UCSD-AML1 (cell line): ENCODE results near the gene TUBA3C.
"Not testable (repeated sequence)": the region's sequence is repeated elsewhere in the genome, so short reads cannot be mapped to it uniquely, and the experiment has no call there.

ENCODE experiments used
- DNase-seq: peaks from one replicate; lab custom pipeline; 2025; ENCODE audit not compliant: unreplicated experiment; lab: John Stamatoyannopoulos, UW

Gene TUBA3C

DNA sequence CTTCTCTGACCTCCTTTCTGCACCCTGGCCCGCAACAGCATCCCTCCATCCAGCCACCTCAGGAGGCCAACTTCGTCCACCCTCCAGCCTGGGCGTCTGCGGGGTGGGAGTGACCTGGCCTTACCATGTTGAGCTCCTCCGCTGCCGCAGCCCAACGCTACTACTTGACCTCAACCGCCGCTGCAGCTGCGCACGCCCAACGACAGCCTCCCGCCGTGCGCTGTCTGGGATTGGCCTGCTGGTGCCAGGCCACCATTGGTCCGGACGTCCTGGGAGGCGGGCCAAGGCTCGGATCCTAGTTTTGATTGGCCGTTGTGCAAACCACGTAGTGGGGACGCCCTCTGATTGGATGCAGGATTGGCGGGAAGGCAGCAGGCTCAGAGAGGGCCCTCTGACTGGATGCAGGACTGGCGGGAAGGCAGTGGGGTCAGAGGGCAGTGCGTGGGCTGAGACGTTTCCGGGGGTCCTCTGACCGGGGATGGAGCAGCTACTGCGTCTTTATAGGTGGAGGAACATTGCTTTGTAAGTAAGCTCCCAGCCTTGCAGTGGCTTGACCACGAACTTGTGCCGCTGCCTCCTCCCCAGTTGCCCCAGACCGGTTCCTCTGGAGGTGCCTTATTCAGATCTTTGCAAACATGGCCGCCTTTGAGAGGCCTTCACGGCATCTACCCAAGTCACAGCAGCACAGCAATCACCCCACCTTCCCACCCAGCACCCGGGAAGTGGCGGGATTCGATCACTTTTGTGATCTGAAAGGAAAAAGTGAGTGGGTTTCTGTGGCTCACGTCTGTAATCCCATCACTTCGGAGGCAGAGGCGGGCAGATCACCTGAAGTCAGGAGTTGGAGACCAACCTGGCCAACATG is at the start of gene TUBA3C:
TSS of gene TUBA3C (minus strand) at position 204 of the 865 bp plus-strand sequence. CDS start at position 127, 77 bp downstream.
- DNase-seq, result no peak

DNA sequence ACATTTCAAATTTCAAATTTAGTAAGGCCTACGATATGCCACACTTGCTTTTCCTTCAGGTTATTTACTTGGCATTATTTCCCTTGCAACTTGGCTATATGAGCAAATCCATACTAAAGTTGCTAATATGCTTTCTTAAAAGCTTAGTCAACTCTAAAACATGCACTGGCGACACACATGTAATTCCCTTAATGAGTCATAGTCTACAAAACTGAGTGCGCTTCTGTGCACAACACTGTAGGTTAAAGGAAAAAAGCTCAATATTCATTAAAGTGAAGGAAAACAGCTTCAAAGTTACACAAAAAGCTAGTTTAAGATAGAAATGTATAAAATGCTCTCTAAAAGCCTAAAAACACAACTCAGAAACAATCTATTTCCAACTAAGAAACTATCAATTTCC is 25.8 kb upstream of the TUBA3C start:
- not testable (repeated sequence) for DNase-seq

DNA sequence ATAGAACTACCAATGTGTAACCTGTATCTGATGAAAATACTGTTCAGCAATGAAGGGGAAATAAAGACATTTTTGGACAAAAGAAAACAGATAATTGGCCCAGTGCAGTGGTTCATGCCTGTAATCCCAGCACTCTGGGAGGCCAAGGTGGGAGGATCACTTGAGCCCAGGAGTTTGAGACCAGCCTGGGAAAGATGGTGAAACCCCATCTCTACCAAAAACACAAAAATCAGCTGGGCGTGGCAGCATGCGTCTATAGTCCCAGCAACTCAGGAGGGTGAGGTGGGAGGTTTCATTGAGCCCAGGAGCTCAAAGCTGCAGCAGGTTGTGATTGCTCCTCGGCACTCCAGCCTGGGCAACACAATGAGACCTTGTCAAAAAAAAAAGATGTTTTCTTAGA is 11.0 kb upstream of the TUBA3C start:
- DNase-seq, result not testable (repeated sequence)

- not testable (repeated sequence) for DNase-seq
These were observed 8.3 kb upstream of the TUBA3C start for GRCh38 chr13:19189911-19190310.

- not testable (repeated sequence) for DNase-seq
These were observed 7.7 kb upstream of the TUBA3C start for GRCh38 chr13:19189368-19189767.

DNA sequence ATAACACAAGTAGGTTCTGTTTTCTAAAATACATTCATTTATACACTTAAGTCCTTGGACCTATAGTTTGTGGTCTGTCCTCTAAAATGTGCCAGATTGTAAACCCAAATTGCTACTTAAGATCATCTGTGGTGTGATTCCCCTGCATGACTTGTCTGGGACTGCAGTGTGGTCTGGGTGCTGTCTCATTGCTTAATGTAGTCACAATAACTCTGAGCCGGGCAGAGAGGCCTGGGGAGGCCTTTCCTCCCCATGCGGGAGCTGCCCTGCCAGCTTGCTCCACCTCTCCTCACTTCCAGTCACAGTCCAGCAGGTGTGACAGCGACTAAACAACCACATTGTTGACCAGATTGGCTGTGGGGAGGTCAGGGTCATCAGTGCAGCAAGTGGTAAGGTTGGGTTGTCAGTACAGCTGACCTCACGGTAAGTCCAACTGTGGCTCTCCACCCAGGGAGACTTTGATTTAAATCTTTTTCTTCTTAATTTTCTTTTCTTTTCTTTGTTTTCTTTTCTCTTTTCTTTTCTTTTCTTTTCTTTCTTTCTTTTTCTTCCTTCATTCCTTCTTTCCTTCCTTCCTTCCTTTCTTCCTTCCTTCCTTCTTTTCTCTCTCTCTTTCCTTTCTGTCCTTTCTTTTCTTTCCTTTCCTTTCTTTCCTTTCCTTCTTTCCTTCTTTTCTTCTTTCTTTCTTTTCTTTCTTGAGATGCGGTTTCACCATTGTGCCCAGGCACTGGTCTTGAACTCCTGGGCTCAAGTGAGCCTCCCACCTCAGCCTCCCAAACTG is 4.4 kb upstream of the TUBA3C start:
- no peak for DNase-seq

- DNase-seq, result no peak
These were observed 3.7 kb upstream of the TUBA3C start for GRCh38 chr13:19185086-19185864.

GRCh38 chr13:19184176-19184575 is 2.6 kb upstream of the TUBA3C start:
- DNase-seq, result no peak

- no peak for DNase-seq
These were observed 2.1 kb upstream of the TUBA3C start for GRCh38 chr13:19183676-19184075.

DNA sequence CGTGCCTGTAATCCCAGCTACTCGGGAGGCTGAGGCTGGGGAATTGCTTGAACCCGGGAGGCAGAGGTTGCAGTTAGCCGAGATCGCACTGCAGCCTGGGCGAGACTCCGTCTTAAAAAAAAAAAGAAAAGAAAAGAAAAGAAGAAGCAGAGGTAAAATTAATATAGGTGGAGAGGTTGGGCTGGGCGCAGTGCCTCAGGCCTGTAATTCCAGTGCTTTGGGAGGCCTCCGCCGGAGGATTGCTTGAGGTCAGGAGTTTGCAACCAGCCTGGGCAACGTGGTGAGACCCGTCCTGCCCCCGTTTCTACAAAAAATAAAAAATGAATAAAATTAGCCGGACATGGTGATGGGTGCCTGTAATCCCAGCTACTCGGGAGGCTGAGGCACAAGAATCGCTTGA is 912 bp upstream of the TUBA3C start:
- no peak for DNase-seq

DNA sequence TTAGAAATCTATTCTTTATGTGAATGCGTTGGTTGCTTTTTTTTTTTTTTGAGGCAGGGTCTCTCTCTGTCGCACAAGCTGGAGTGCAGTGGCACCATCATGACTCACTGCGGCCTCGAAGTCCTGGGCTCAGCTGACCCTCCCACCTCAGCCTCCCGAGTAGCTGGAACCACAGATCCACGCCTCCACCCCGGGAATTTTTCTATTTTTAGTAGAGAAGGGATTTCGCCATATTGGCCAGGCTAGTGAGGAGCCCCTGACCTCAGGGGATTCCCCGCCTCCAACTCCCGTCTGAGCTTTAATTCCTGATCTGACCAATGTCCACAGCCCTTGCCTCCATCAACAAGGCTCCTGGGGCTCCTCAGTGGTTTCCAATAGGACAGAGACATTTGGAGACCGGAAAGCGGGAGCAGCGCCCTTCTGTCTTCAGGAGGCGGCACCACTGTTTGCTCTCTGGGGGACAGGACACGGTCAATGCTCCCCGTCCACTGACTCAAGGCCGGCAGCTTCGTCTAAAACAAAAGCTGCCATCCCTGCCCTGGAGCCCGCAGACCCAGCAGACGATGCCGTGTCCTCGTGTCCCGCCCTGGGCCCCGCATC is 503 bp downstream of the TUBA3C start:
- no peak for DNase-seq

- DNase-seq, result no peak
These were observed 1.7 kb downstream of the TUBA3C start for GRCh38 chr13:19179916-19180315.

DNA sequence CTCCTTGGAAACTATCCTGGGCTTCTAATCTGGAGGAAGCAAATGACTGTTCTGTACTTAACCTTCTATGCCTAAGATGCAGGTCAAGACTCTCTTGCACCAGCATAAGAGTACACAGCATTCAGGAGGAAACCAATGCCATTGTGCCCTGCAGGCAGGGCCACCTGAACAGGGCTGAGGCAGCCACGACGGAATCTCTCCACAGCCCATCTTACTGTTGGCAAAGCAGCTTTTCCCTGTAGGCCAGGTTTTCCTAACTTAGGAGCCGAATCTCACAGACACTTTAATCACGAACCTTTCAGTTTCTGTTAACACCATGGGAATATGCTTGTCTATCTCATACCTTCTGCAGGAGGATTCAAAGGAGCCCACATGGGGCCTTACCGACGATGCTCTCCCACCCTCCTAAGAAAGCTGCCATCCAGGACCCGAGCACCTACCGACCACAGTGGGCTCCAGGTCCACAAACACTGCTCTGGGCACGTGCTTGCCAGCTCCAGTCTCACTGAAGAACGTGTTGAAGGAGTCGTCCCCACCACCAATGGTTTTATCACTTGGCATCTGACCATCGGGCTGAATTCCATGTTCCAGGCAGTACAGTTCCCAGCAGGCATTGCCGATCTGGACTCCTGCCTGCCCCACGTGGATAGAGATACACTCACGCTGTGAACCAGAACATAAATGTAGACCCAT is 2.6 kb downstream of the TUBA3C start:
- DNase-seq, result no peak

DNA sequence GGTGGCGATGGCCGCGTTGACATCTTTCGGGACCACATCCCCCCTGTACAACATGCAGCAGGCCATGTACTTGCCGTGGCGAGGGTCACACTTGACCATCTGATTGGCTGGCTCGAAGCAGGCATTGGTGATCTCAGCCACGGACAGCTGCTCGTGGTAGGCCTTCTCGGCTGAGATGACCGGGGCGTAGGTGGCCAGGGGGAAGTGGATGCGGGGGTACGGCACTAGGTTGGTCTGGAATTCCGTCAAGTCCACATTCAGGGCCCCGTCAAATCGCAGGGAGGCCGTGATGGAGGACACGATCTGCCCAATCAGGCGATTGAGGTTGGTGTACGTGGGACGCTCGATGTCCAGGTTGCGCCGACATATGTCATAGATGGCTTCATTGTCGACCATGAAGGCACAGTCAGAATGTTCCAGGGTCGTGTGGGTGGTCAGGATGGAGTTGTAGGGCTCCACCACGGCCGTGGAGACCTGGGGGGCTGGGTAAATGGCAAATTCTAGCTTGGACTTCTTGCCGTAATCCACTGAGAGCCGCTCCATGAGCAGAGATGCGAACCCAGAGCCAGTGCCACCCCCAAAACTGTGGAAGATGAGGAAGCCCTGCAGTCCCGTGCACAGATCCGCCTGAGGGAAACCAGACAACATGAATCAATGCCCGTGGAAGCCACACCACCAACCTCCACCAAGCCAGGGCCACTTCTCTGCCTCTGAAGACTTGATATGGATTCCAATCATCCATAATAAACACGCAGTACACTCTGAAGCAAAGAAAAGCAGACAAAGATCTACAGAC is 4.4 kb downstream of the TUBA3C start:
- not testable (repeated sequence) for DNase-seq

- no peak for DNase-seq
These were observed 7.9 kb downstream of the TUBA3C start for GRCh38 chr13:19173752-19174151.

DNA sequence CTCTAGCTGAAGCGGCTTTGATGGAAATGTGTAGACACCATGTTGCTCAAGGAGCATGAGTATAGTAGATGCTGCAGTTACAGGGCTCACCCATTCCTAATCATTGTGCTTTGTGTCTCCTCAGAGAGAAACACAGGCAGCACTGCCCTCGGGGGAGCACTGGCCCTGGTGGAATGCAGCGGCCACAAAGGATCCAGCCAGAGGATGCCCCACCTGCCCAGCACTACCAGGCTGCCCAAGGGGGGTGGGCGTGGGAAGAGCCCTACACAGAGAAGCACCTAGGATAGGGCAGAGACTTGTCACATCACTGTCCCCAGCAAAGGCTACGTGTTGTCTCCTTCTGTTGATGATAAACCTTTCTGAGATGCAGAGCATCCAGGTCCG is 9.0 kb downstream of the TUBA3C start:
- DNase-seq, result no peak

GRCh38 chr13:19172007-19172646 is 9.5 kb downstream of the TUBA3C start:
- no peak for DNase-seq

DNA sequence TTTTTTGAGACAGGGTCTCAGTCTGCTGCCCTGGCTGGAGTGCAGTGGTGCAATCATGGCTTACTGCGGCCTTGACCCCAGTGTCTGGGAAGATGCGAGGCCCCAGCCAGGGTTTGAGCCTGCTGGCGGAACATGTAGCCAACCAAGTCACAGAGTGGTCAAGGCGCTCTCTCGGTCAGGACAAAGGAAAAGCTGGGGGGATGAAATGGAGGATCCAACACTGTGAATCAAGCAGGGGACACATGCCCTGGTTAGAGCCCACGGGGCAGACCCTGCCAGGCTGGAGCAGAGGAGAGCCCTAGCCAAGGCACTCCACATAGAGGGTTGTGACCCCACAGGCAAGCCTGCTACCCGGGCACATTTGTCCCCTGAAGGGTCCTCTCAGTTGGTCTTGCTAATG is 10.1 kb downstream of the TUBA3C start:
- no peak for DNase-seq

- no peak for DNase-seq
These were observed 11.6 kb downstream of the TUBA3C start for GRCh38 chr13:19169991-19170390.
